ENCODE data around the gene OLFML2B.
A peak's percentile ranks its signal among the peaks of the same experiment; 100 is the strongest.

The OLFML2B gene

GRCh38 chr1:161978011-161978790, 45.5 kb downstream of the OLFML2B start:
- DNase-seq (ENCODE audit: low spot score): no peak

- no peak for DNase-seq (ENCODE audit: low spot score)
These were observed 49.5 kb downstream of the OLFML2B start for GRCh38 chr1:161973924-161974845.

DNA sequence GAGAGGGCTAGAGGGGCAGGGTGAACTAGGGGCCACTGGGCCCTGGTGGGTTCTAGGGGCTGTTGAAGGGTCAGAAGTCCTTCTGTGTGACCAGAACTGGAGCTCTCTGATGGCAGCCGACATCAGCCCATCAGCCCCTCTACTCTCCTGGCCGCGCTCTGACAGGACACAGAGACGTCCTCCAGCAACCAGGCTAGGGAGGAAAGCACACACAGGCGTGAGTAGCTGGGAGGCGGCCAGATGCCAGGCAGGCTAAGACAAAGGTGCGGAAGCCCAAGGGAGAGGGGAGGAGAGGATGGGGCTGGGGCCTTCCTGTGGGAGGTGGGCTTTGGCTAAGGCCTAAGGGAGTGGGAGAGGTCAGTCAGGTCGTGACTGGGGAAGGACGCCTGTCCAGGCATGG, 50.8 kb downstream of the OLFML2B start:
- DNase-seq (ENCODE audit: low spot score): no peak

- DNase-seq (ENCODE audit: low spot score): no peak
These were observed 53.0 kb downstream of the OLFML2B start for GRCh38 chr1:161970633-161971032.

DNA sequence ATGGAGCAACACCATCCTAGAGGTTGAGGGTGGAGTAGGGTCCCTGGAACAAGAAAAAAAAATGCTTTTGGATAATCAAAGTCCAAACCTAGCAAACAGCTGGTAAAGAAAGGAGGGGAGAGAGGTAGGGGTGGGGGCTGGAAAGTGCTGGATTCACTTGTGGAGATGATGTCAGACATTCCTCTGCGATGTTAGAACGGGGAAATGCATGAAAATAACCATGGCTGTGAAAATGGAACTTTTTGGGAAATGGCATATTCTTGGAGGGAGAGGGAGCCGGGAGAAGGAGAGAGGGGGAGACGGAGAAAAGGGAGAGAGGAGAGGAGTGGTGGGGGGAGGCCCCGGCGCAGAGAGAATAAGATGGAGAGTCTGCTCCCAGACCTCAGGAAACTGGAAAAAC, 53.6 kb downstream of the OLFML2B start:
- DNase-seq (ENCODE audit: low spot score): no peak

GRCh38 chr1:161966067-161966466, 57.6 kb downstream of the OLFML2B start:
- DNase-seq (ENCODE audit: low spot score): no peak

DNA sequence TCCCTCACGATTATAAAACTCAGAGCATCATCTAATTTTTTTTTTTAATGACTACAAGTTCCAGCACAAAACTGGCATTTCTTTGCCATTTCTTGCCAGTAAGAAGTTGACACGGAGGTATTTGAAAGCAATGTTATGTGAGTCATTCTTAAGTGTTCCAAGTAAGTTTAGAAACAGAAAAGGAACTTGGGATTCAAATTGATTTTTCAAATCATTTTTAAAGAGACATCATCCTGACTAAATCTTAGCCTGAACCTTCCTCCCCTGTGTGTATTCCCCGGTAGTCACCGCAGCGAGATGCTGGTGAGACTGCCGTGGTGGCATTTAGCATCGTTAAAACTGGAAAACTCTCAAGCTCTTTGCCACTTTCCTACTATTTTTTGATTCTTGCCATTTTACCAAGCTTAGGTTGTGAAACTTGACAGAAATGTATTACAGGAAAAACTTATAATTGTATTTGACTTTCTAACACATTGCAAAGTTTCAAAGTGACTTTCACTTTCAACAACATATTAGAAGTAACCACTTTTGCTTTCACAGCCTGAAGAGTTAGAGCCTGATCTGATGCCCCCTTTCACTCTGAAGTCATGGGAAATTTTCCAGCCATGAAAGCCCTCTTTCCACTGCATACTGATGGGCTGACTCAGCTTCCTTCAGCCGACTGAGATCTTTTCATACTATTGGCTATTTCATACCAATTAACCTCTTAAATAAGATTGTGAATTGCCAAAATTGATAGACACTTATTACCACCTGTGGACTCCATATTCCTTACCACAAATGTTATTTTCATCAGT, 61.4 kb downstream of the OLFML2B start:
- DNase-seq (ENCODE audit: low spot score): peak; percentile 83

GRCh38 chr1:161958425-161958824, 65.2 kb downstream of the OLFML2B start:
- DNase-seq (ENCODE audit: low spot score): no peak

- DNase-seq (ENCODE audit: low spot score): no peak
These were observed 66.7 kb downstream of the OLFML2B start for GRCh38 chr1:161956930-161957329.

DNA sequence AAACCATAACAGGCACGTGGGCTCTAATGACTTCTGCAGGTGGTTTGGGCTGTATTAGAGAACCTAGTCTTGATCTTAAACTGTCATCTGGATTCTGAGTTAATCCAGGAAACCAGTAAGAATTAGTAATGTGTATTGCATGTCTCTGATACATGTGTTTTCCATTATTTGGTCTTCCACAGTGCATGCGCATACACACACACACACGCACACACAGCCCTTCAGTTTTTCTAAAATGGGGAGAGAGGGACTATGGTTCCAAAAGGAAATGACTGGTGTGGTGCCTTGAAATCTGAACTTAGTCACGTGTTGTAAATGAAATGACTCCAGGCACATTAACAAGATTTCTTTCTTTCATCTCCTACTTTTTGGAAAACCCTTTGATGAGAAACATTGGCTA, 67.6 kb downstream of the OLFML2B start:
- no peak for DNase-seq (ENCODE audit: low spot score)

DNA sequence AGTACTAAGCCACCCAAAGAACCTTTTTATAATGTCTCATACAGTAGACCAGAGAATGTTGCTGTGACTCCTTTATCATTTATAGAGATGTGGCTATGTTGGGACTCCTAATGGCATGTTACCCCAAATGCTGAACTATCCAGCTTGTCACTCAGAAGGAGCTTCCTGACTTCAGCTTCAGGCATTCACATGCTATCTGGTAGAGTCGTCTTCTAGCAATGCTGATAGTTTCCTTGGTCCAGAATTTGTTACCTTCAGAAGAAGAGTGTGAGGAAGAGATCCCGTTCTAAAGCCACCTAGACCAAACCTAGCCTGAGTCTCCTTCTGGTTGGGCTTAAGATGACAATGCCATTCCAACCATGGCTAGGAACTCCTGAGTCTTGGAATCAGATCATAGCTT, 68.1 kb downstream of the OLFML2B start:
- no peak for DNase-seq (ENCODE audit: low spot score)

GRCh38 chr1:161954466-161954865, 69.2 kb downstream of the OLFML2B start:
- peak; percentile 13 for DNase-seq (ENCODE audit: low spot score)

DNA sequence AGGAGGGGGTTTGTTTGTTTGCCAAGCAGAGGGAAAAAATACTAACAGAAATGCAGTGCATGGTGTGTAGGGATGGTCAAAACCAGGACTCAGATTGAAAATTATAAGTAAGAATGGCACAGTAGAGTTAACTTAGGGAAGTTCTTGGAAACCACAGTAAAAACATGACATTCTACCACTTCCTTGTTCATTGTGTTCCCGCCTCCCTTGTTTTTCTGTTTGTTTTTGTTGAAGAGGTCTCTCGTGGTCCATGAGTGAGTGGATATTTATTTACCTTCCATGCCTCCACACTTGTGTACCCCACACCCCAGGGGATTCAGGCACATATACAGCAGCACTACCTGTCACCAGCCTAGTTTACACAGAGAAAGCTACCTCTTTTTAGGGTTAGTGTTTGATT, 69.6 kb downstream of the OLFML2B start:
- DNase-seq (ENCODE audit: low spot score): peak; percentile 3

- no peak for DNase-seq (ENCODE audit: low spot score)
These were observed 70.3 kb downstream of the OLFML2B start for GRCh38 chr1:161953256-161953920.

DNA sequence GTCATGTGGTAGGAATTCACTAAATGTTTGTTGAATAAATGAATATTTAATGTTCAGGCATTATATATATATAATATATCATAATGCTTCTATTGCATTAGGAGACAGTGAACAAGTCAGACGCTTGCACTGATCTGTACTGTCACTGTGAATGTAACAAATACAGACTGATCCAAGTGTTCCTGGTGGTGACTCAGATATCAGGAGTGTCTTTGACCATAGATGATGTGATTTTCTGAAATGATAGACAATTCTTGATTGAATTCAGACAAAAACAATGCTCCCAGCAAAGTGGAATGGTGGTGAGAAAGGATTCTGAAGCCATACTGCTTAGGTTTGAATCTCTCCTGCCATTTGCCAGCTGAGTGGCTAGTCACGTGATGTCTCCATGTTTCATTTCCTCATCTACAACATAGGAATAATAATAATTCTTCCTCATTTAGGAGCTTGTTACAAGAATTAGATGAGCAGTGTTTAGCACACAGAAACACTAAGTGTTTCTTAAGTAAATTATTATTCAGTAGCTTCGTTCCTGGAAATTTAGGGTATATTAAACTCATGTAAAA, 71.0 kb downstream of the OLFML2B start:
- no peak for DNase-seq (ENCODE audit: low spot score)

DNA sequence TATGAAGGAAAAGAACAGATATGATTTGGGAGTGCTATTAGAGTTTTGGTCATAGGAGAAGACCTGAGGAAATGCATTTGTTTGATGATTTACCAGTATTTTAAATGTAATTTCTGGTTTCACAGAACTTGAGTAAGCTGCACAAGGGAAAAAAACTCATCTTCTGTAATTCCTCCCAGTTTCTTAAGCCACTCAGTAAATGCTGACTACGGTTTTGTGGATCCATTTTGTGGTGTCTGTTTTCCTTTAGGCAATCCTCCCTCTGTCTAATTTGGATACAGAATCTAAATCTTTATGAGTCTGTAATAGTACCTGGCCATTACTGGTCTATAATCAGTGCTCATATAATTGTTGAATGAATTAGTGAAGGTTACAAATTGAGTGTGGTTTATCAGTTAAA, 72.0 kb downstream of the OLFML2B start:
- DNase-seq (ENCODE audit: low spot score): no peak

DNA sequence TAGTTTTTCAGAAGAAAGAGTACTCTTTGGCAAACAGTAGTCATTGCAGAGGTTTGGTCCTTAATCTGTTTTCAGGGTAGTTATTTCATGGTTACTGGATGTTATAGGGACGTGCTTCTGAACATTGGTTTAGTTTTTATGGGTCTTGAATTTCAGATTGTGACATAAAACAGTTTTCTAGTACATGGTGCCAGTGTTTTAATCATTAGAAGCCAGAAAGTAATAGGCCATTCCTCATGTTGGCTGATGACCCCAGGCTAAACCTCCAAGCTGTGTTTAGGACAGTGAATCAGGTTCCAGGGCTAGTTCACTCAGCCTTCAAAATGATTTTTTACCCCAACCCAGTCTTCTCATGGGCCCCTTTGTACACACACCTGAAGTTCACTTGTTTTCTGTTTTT, 73.3 kb downstream of the OLFML2B start:
- no peak for DNase-seq (ENCODE audit: low spot score)

GRCh38 chr1:161949548-161949947, 74.1 kb downstream of the OLFML2B start:
- no peak for DNase-seq (ENCODE audit: low spot score)

- DNase-seq (ENCODE audit: low spot score): no peak
These were observed 75.2 kb downstream of the OLFML2B start for GRCh38 chr1:161948435-161948834.

DNA sequence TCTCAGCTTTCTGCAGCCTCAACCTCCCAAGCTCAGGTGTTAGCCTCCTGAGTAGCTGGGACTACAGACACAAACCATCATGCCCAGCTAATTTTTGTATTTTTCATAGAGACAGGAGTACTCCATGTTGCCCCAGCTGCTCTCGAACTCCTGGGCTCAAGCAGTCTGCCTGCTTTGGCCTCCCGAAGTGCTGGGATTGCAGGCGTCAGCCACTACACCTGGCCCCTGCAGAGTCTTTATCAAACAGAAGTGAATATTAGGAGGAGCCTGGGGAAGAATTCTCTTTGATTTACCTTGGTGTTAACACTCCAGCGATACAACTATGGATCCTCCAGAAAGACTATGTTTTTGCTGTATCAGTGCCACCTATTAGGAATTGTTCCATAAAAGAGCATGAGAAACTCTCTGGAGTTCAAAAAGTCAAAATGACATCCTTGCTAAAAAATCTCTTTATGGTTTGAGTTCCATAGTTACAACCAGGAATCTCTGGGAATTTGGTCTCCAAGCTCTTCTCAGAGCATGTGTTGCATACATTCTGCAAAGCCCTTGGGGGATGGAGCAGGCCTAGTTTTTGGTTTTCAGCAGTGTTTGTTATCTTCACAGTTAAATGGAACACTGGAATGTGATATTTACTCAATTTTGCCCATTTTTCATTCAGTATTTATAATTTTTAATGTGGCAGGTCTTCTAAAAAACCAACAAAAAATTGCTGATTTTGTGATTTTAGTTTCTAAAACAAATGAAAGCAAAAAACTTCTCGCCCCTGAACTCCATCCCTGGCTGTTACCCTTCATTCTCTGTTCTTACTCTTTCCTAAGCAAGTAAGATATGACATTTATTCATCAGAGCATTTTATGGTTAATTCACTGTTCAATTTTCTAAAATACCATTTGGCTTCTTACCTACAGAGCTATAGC, 77.3 kb downstream of the OLFML2B start:
- DNase-seq (ENCODE audit: low spot score): no peak

Data from kidney tubule cell (primary cell).